Stimulated activated CD8-positive, alpha-beta memory T cell treated with anti-CD3 and anti-CD28 coated beads, Interleukin-7, amount 100 ng/mL, for 48 hours (primary cell): ENCODE results near the gene PTPRG.

Source experiments
- DNase-seq, 2 donors: peaks; one replicate each; pipeline ENCODE4 v3.0.0-alpha.2; 2020; ENCODE audit warnings: low read depth in 1 of 2; ENCODE audit errors: extremely low read depth in 1 of 2

Gene PTPRG

GRCh38 chr3:62201438-62202035, 640.2 kb downstream of the PTPRG start:
- DNase-seq: no peak

- DNase-seq: no peak
Observed at GRCh38 chr3:62203152-62203551, 641.8 kb downstream of the PTPRG start.

- DNase-seq: no peak
Observed at GRCh38 chr3:62203561-62203960, 642.2 kb downstream of the PTPRG start.

- DNase-seq: no peak
Observed at GRCh38 chr3:62207197-62207596, 645.8 kb downstream of the PTPRG start.

- DNase-seq: no peak
Observed at GRCh38 chr3:62208385-62208784, 647.0 kb downstream of the PTPRG start.

GRCh38 chr3:62209101-62209500, 647.7 kb downstream of the PTPRG start:
- DNase-seq: no peak

GRCh38 chr3:62210011-62210410, 648.6 kb downstream of the PTPRG start:
- DNase-seq: no peak

GRCh38 chr3:62211675-62212429, 650.5 kb downstream of the PTPRG start:
- DNase-seq: no peak

- no peak for DNase-seq
Observed at GRCh38 chr3:62214850-62215249, 653.5 kb downstream of the PTPRG start.

GRCh38 chr3:62220616-62221015, 659.2 kb downstream of the PTPRG start:
- no peak for DNase-seq

- DNase-seq: no peak
Observed at GRCh38 chr3:62225051-62225450, 663.7 kb downstream of the PTPRG start.

GRCh38 chr3:62226601-62227339, 665.4 kb downstream of the PTPRG start:
- no peak for DNase-seq

- DNase-seq: no peak
Observed at GRCh38 chr3:62228467-62228866, 667.1 kb downstream of the PTPRG start.

GRCh38 chr3:62229211-62229610, 667.8 kb downstream of the PTPRG start:
- DNase-seq: no peak

GRCh38 chr3:62229908-62230307, 668.5 kb downstream of the PTPRG start:
- DNase-seq: no peak

- no peak for DNase-seq
Observed at GRCh38 chr3:62233065-62233464, 671.7 kb downstream of the PTPRG start.

GRCh38 chr3:62236016-62236415, 674.6 kb downstream of the PTPRG start:
- DNase-seq: no peak

- DNase-seq: no peak
Observed at GRCh38 chr3:62237286-62237948, 676.0 kb downstream of the PTPRG start.

GRCh38 chr3:62238003-62238402, 676.6 kb downstream of the PTPRG start:
- no peak for DNase-seq

GRCh38 chr3:62238431-62238830, 677.1 kb downstream of the PTPRG start:
- DNase-seq: no peak

- no peak for DNase-seq
Observed at GRCh38 chr3:62241279-62241678, 679.9 kb downstream of the PTPRG start.
